ENCODE results near the gene PCDHGA8.
"Not testable (repeated sequence)": the region's sequence is repeated elsewhere in the genome, so short reads cannot be mapped to it uniquely, and the experiment has no call there.

PCDHGA8 gene

GRCh38 chr5:141366016-141366896 is 26.2 kb upstream of the PCDHGA8 start:
- no peak for TF ChIP-seq CTCF (IDR thresholded peaks at IDR 0.05; ENCODE audit: unreplicated experiment in 3 of 3)
- H3K4me3 Mint-ChIP-seq, result no peak overlapping the region
- no peak overlapping the region for H3K27ac Mint-ChIP-seq
- H3K4me1 Mint-ChIP-seq, result no peaks in the 10 kb centered on the region
- H3K27me3 Mint-ChIP-seq (ENCODE audit: low read depth), result no peaks in the 10 kb centered on the region
- peaks cover 66% of the 10 kb centered on the region for H3K9me3 Mint-ChIP-seq
- peaks cover 32% of the 10 kb centered on the region for H3K36me3 Mint-ChIP-seq (ENCODE audit: low read depth)

GRCh38 chr5:141369994-141370848 is 22.2 kb upstream of the PCDHGA8 start, which contains the start of gene PCDHGB3:
PCDHGB3 (plus strand) TSS chr5:141370242; CDS start chr5:141370395, 153 bp downstream.
- H3K27ac Mint-ChIP-seq, result no peak within 1 kb of the TSS
- peaks cover 36% of the 10 kb centered on the region for H3K36me3 Mint-ChIP-seq (ENCODE audit: low read depth)
- no peaks in the 10 kb centered on the region for H3K4me1 Mint-ChIP-seq
- no peak within 1 kb of the TSS for H3K4me3 Mint-ChIP-seq
- H3K27me3 Mint-ChIP-seq (ENCODE audit: low read depth), result no peaks in the 10 kb centered on the region
- TF ChIP-seq CTCF (IDR thresholded peaks at IDR 0.05; ENCODE audit: unreplicated experiment in 3 of 3), result no peak
- H3K9me3 Mint-ChIP-seq, result peaks cover 62% of the 10 kb centered on the region

- Mint-ChIP-seq H3K9me3 (peaks cover 61% of the 10 kb centered on the region), H3K27me3 (ENCODE audit: low read depth) (no peaks in the 10 kb centered on the region), H3K27ac (no peak overlapping the region), H3K4me1 (no peaks in the 10 kb centered on the region), H3K4me3 (no peak overlapping the region), H3K36me3 (ENCODE audit: low read depth) (peaks cover 34% of the 10 kb centered on the region)
- no peak for TF ChIP-seq CTCF (IDR thresholded peaks at IDR 0.05; ENCODE audit: unreplicated experiment in 3 of 3)
These were observed 20.6 kb upstream of the PCDHGA8 start for GRCh38 chr5:141371572-141372475.

- no peak within 1 kb of the TSS for H3K27ac Mint-ChIP-seq
- no peaks in the 10 kb centered on the region for H3K27me3 Mint-ChIP-seq (ENCODE audit: low read depth)
- TF ChIP-seq CTCF (IDR thresholded peaks at IDR 0.05; ENCODE audit: unreplicated experiment in 3 of 3), result no peak
- no peaks in the 10 kb centered on the region for H3K4me1 Mint-ChIP-seq
- peaks cover 38% of the 10 kb centered on the region for H3K36me3 Mint-ChIP-seq (ENCODE audit: low read depth)
- peaks cover 63% of the 10 kb centered on the region for H3K9me3 Mint-ChIP-seq
- H3K4me3 Mint-ChIP-seq, result no peak within 1 kb of the TSS
These were observed 18.6 kb upstream of the PCDHGA8 start, which contains the start of gene PCDHGA6 for GRCh38 chr5:141373673-141374317. PCDHGA6 (plus strand) TSS chr5:141373891; CDS start chr5:141374084, 193 bp downstream.

GRCh38 chr5:141374627-141375026 is 17.8 kb upstream of the PCDHGA8 start:
- Mint-ChIP-seq H3K27ac (no peak overlapping the region), H3K27me3 (ENCODE audit: low read depth) (no peaks in the 10 kb centered on the region), H3K9me3 (peaks cover 63% of the 10 kb centered on the region), H3K4me3 (no peak overlapping the region), H3K36me3 (ENCODE audit: low read depth) (peaks cover 36% of the 10 kb centered on the region), H3K4me1 (no peaks in the 10 kb centered on the region)
- no peak for TF ChIP-seq CTCF (IDR thresholded peaks at IDR 0.05; ENCODE audit: unreplicated experiment in 3 of 3)

- not testable (repeated sequence) for H3K4me3 Mint-ChIP-seq; H3K27ac Mint-ChIP-seq; H3K27me3 Mint-ChIP-seq (ENCODE audit: low read depth); H3K4me1 Mint-ChIP-seq
- peaks cover 30% of the 10 kb centered on the region for H3K36me3 Mint-ChIP-seq (ENCODE audit: low read depth)
- peaks cover 62% of the 10 kb centered on the region for H3K9me3 Mint-ChIP-seq
These were observed 16.8 kb upstream of the PCDHGA8 start for GRCh38 chr5:141375444-141376155.

Data from nephron (organoid).